ENCODE data around the gene LLCFC1. TPM values are rescaled to one million over a fixed set of nuclear protein-coding genes. Genes with fewer than 3 reads are reported as not detected.

Gene LLCFC1
- total RNA-seq, 1 experiment from 2014 or later: not detected

- CTCF ChIA-PET: no interaction called here
These were observed 26.2 kb upstream of the LLCFC1 start for GRCh38 chr7:142913051-142913450.

More at GRCh38 chr7:142913051-142913450, 26.2 kb upstream of the LLCFC1 start:
- POLR2A ChIA-PET: no interaction called here
- Mint-ChIP-seq H3K4me3 (no peak overlapping the region), H3K4me1 (0 out of 2 replicates have a peak, but pooled peaks cover 2% of the 10 kb centered on the region), H3K36me3 (no peaks in the 10 kb centered on the region), H3K27me3 (ENCODE audit: low read depth) (no peaks in the 10 kb centered on the region; the same call in 1 of the 2 replicates), H3K27ac (no peak overlapping the region), H3K9me3 (no peaks in the 10 kb centered on the region; the same call in 1 of the 2 replicates)
- ATAC-seq: no peak
- no peak for TF ChIP-seq MYBL2 (CRISPR knock-in tag; IDR thresholded peaks at IDR 0.05)
- no peak for TF ChIP-seq CREB1 (CRISPR knock-in tag; IDR thresholded peaks at IDR 0.05)
- TF ChIP-seq SMAD3 (CRISPR knock-in tag; IDR thresholded peaks at IDR 0.05; ENCODE audit: borderline replicate concordance): no peak
- TF ChIP-seq MXD4 (CRISPR knock-in tag; IDR thresholded peaks at IDR 0.05; ENCODE audit: borderline replicate concordance): no peak
- no peak for TF ChIP-seq JAZF1 (CRISPR knock-in tag; IDR thresholded peaks at IDR 0.05)
- TF ChIP-seq ZNF423 (CRISPR knock-in tag; IDR thresholded peaks at IDR 0.05): no peak
- no peak for TF ChIP-seq ZSCAN18 (CRISPR knock-in tag; IDR thresholded peaks at IDR 0.05)
- no peak for TF ChIP-seq ZNF532 (CRISPR knock-in tag; IDR thresholded peaks at IDR 0.05; ENCODE audit: borderline replicate concordance)
- TF ChIP-seq SP1 (CRISPR knock-in tag; conservative IDR thresholded peaks at IDR 0.05): no peak
- no peak for TF ChIP-seq HMGA2 (CRISPR knock-in tag; IDR thresholded peaks at IDR 0.05)
- TF ChIP-seq ELF4 (CRISPR knock-in tag; IDR thresholded peaks at IDR 0.05; ENCODE audit: low read depth): no peak
- TF ChIP-seq IRF2 (CRISPR knock-in tag; IDR thresholded peaks at IDR 0.05; ENCODE audit: borderline replicate concordance, low read depth): no peak
- TF ChIP-seq FOXP1 (CRISPR knock-in tag; IDR thresholded peaks at IDR 0.05; ENCODE audit: borderline replicate concordance): no peak
- no peak for TF ChIP-seq ZNF219 (CRISPR knock-in tag; IDR thresholded peaks at IDR 0.05; ENCODE audit: borderline replicate concordance)
- no peak for TF ChIP-seq TP53 (CRISPR knock-in tag; IDR thresholded peaks at IDR 0.05)
- no peak for TF ChIP-seq TEAD1 (CRISPR knock-in tag; IDR thresholded peaks at IDR 0.05)
- no peak for TF ChIP-seq AR (CRISPR knock-in tag; IDR thresholded peaks at IDR 0.05)
- DNase-seq (ENCODE audit: low spot score): no peak
